Measurements from ENCODE around the gene ZBED6. TPM values are rescaled to one million over a fixed set of nuclear protein-coding genes. Genes with fewer than 3 reads are reported as not detected.
"Not testable (repeated sequence)": the region's sequence is repeated elsewhere in the genome, so short reads cannot be mapped to it uniquely, and the experiment has no call there.

The ZBED6 gene, protein sequence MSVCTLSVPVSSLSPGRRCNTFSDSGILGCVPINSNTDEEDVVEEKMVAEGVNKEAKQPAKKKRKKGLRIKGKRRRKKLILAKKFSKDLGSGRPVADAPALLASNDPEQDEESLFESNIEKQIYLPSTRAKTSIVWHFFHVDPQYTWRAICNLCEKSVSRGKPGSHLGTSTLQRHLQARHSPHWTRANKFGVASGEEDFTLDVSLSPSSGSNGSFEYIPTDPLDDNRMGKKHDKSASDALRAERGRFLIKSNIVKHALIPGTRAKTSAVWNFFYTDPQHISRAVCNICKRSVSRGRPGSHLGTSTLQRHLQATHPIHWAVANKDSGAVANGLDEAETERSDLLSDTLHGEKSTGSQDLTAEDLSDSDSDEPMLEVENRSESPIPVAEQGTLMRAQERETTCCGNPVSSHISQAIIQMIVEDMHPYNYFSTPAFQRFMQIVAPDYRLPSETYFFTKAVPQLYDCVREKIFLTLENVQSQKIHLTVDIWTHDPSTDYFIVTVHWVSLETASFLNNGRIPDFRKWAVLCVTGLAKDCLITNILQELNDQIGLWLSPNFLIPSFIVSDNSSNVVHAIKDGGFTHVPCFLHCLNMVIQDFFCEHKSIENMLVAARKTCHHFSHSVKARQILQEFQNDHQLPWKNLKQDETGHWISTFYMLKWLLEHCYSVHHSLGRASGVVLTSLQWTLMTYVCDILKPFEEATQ (N-terminal part only)
- 10 to 100 TPM in 4 of 5 donors, 1 to 10 TPM in 1; 10.0 to 29.7 (median 17.9) TPM for polyA plus RNA-seq (ENCODE audit: insufficient read depth in 1 of 5, insufficient read length in 5 of 5, low replicate concordance in 1 of 5)
- long read RNA-seq, donor 1, full-length matches to known transcripts, result 6 of 6 reads
- long read RNA-seq, donor 1, partial matches to known transcripts, result 0 of 6 reads
- long read RNA-seq, donor 1, other reads (novel, unspliced or antisense), result 0 of 6 reads
- long read RNA-seq, donor 2, result 0 reads
- long read RNA-seq, donor 3, full-length matches to known transcripts, result 5 of 5 reads
- long read RNA-seq, donor 3, partial matches to known transcripts, result 0 of 5 reads
- long read RNA-seq, donor 3, other reads (novel, unspliced or antisense), result 0 of 5 reads
- long read RNA-seq, donor 4, full-length matches to known transcripts, result 5 of 5 reads
- long read RNA-seq, donor 4, partial matches to known transcripts, result 0 of 5 reads
- long read RNA-seq, donor 4, other reads (novel, unspliced or antisense), result 0 of 5 reads
- long read RNA-seq, donor 5, full-length matches to known transcripts, result 6 of 6 reads
- long read RNA-seq, donor 5, partial matches to known transcripts, result 0 of 6 reads
- long read RNA-seq, donor 5, other reads (novel, unspliced or antisense), result 0 of 6 reads
- long read RNA-seq, donor 6, full-length matches to known transcripts, result 7 of 12 reads
- long read RNA-seq, donor 6, partial matches to known transcripts, result 5 of 12 reads
- long read RNA-seq, donor 6, other reads (novel, unspliced or antisense), result 0 of 12 reads
- long read RNA-seq, donor 7, full-length matches to known transcripts, result 4 of 4 reads
- long read RNA-seq, donor 7, partial matches to known transcripts, result 0 of 4 reads
- long read RNA-seq, donor 7, other reads (novel, unspliced or antisense), result 0 of 4 reads
- long read RNA-seq, donor 8, full-length matches to known transcripts, result 3 of 3 reads
- long read RNA-seq, donor 8, partial matches to known transcripts, result 0 of 3 reads
- long read RNA-seq, donor 8, other reads (novel, unspliced or antisense), result 0 of 3 reads

DNA sequence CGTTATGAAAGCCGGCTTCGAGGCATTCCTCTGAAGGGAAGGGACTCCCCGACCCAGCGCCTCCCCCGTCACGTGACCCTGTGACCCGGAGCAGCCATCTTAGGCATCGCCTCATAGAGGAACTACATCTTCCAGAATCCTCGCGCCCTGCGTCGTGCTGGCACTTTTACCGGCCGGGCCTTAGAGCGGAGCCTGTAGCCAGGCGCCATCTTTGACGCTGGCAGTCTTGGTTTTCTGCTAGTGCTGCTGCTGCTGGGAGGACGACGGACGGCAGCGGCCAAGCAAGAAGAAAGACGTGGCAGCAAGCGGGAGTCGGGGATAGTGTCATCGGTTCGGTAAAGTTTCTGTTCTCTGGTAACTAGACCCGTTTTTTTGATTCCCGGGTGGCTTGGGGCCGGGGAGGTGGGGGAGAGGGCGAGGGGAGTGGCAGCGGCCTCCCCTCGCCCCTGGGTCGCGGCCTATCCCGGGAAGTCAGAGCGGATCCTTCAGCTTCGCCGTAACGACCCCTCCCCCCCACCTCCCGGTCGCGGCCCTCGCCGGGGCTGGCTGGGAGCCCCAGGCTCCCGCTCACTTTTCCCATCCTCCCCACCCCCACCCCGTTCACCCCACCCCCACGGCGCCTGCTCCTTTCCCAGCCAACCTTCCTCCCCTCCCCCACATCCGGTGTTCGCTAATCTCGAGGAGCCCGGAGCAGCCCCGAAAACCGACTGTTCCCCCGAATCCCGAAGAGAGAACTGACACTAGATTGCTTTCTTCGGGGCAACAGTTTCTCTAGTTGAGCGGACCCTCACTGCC is at the start of gene ZBED6, which contains the start of gene ZC3H11A:
ZBED6 (plus strand) TSS at position 183 of the 795 bp plus-strand sequence. CDS start 1,900 bp downstream, outside the sequence.
ZC3H11A (plus strand) TSS at position 183 of the 795 bp plus-strand sequence. CDS start 21,448 bp downstream, outside the sequence.
- DNase-seq, result peak; percentile 95 to 98

DNA sequence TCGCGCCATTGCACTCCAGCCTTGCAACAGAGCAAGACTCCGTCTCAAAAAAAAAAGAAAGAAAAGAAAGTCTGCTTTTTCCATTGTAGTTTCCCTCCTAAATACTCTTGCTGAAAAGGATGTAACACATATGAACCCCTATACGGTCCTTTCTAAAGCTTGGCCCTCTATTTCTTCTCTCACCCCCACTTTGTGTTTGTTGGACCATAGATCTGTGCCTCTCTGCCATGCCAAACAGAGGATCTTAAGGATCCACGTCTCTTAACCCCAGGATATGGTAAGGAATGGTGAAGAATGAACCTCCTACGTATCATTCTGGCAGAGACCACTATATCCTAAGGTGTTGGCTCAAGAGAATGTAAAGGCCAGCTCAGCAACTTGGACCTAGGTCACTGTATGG is 49.1 kb upstream of the ZBED6 start:
- no peak for DNase-seq

DNA sequence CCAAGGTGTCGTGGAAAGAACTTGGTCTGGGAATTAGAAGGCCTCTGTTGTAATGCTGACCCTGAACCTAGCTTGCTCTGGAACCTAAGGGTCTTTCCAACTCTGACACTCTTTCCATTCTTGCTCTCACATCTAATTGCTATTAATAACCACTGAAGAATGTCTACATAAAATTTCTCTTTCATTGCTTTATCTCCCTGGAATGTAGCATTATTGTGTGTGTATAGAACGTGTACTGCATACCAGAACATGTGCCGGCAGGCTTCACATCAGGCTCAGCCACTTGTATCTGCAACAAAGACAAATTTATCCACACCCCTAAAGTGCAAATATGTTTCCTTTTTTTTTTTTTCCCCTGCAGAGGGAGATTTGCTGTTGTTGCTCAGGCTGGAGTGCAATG is 44.4 kb upstream of the ZBED6 start:
- DNase-seq, result no peak

DNA sequence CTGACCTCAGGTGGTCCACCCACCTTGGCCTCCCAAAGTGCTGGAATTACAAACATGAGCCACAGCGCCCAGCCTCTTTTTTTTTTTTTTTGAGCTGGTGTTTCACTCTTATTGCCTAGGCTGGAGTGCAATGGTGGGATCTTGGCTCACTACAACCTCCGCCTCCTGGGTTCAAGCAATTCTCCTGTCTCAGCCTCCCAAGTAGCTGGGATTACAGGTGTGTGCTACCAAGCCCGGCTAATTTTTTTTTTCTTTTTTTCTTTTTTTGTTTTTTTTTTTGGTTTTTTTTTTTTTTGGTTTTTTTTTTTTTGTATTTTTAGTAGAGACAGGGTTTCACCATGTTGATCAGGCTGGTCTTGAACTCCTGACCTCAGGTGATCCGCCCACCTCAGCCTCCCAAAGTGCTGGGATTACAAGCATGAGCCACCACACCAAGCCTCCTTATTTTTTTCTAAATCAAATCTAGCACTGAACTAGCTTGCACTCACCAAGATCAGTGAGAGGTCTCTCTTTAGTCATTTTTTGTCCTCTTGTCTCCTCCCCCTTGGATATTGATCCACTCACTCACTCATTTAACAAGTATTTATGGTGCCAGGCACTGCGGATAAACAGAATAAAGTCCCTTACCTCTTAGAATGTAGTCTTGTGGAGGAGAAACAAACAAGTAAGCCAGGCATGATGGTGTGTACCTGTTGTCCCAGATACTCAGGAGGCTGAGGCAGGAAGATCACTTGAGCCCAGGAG is 43.6 kb upstream of the ZBED6 start:
- not testable (repeated sequence) for DNase-seq

DNA sequence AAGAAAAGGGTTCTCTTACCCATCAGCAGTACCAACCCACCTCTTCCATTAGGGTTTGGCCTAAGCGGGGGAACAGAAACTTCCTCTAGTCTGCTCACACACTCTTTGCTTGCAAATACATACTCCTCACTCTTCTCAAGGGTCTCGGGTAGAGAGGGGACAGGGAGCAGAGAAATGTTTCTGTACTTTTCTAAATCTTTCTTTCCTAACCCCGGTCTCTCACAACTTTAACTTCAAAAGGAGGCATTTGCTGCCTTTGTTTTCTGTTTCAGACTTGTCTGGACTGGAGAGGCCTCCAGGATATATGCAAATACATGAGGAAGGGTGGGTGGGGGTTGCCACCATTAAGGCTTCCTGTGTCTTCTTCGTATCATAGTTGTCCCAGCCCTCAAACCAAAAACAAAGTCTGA is 41.0 kb upstream of the ZBED6 start:
- DNase-seq, result no peak

DNA sequence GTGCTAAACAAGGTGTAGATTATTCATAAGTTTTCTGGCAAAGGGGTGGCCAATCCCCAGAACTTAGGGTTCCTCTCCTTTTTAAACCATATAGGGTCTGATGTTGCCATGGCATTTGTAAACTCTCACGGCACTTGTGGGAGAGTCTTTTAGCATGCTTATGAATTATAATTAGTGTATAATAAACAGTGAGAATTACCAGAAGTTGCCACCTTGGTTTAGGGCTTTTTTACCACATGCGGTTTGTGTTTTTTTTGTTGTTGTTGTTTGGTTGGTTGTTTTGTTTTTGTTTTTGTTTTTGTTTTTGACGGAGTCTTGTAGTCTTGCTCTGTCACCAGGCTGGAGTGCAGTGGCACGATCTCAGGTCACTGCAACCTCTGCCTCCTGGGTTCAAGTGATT is 39.4 kb upstream of the ZBED6 start:
- DNase-seq, result no peak

DNA sequence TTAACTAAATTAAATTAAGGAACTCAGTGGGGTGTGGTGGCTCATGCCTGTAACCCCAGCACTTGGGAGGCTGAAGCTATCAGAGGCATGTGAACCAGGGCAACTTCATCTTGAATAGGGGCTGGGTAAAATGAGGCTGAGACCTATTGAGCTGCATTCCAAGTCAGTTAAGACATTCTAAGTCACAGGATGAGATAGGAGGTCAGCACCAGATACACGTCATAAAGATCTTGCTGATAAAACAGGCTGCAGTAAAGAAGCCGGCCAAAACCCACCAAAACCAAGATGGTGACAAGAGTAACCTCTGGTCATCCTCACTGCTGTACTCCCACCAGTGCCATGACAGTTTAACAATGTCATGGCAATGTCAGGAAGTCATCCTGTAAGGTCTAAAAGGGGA is 36.7 kb upstream of the ZBED6 start:
- DNase-seq, result not testable (repeated sequence)

DNA sequence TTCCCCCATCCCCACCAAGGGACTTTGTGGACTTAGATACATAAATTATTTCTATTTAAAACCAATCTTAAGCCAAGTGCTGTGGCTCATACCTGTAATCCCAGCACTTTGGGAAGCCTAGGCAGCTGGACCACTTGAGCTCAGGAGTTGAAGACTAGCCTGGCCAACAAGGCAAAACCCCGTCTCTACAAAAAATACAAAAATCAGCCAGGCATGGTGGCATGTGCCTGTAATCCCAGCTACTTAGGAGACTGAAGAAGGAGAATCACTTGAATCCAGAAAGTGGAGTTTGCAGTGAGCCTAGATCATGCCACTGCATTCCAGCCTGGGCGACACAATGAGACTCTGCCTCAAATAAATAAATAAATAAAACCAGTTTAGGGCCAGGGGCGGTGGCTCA is 34.9 kb upstream of the ZBED6 start:
- DNase-seq, result no peak

DNA sequence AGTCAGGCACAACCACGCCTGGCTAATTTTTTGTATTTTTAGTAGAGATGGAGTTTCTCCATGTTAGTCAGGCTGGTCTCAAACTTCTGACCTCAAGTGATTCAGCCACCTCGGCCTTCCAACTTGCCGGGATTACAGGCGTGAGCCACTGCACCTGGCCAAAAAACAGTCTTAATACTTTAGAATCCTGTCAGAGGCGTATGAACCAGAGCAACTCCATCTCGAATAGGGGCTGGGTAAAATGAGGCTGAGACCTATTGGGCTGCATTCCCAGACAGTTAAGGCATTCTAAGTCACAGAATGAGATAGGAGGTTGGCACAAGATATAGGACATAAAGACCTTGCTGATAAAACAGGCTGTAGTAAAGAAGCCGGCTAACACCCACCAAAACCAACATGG is 33.5 kb upstream of the ZBED6 start:
- not testable (repeated sequence) for DNase-seq

DNA sequence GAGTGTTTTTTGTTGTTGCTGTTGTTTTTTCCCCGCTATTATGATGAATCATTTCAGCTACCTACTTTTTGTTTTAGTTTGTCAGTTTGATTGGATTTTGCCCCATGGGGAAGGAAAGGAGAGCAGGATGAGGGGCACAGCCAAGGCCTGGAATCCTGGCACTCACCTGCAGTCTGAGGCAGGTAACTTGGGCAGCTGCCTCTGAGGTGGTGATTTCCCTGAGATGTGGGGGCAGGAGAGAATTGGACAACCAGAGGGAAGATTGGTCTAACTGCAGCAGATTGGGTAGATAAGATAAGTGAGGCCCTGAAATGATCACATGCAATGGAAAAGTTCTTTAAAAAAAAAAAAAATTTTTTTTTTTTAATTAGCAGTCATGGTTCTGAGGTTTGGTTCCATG is 31.9 kb upstream of the ZBED6 start:
- DNase-seq, result no peak

DNA sequence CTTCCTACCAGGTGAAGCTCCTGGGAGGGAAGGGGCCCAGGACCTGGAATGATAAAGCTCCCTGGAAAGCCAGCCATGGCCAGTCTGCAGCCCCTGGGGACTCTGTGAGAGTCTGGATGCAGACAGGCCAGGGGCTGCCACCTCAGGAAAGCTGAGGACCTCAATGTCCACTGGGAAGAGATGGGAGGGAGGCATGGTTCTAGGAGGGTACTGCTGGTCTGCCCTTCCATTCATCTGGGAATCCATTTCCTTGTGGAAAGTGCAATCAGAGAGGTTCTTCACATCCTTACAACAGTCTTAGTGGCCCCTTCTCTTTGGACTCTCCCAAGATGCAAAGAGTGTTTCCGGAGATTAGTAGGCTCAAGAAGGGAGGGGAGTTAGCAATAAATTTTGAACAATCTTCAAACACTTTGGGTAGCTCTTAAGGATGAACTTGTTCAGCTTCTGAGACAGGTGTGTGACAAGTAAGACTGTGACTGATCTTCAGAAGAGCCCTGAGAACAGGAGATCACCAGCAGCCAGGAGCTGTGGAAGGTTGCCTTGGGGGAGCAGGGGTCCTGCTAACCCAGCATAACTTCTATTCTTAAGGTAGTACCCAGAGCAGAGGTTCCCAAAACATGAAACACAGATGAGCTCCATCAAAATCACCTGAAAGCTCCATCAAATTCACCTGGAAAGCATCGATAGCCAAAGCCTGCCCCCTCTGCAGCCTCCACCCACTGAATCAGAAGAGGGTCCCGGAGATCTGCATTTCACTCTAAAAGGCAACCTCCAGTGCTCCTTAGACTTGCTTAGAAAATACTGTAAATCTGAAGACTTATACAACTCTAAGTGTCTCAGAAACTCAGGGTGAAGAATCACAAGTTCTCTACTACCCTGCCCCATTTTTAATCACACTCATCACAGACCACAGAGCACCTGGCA is 31.1 kb upstream of the ZBED6 start:
- DNase-seq, result no peak

DNA sequence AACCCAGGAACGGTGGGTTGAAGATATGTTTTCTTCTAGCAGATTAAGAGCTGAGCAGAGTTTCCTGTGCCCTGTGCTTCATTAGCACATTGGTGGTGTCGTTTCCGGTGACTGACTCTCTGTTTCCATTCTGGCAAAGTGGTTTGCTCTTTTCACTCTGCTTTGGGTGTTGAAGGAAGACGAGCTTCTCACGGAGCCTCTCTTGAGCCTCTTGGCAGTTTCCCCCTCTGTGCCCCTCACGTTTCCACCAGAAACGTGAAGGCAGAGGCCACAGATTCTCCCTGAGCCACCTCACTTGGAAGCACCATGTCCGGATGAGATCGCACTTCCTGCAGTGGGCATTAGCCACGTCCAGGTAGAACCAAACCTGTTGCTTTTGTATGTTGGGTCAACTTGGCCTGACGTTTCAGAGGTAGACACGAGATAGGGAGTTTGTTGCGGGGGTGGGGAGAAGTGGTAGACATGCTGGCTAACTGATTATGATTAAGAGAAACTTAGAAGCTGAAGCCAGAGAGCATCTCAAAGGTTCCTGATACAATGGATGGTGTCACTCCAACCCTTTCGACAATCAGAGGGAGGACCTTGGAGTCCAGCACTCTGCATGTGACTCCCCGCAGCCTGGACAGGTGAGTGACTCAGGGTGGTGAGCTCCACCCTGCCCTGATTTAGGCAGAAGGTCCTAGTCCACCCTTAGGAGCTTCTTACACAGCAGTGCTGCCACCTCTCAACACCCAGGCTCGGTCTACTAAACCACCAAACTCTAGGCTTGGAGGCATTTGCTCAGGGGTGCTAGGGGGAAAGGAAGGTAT is 30.2 kb upstream of the ZBED6 start, which contains the start of gene LAX1:
LAX1 (plus strand) TSS at position 155 of the 809 bp plus-strand sequence; CDS start at position 538, 383 bp downstream.
- DNase-seq, result no peak

DNA sequence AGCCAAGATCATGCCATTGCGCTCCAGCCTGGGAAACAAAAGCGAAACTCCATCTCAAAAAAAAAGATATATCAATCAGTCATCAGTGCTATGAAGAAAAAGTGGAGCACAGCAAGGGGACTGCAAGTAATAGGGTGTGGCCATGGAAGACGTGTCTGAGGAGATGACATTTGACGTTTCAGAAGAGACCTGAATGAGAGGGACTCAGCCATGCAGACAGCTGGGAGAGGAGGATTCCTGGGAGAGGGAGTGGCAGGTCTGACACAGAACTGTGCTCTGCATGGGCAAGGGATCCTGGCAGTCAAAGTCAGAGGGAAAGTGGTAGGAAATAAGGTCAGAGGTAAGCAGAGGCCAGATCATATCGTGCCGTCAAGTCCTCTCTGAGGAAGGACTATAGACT is 27.2 kb upstream of the ZBED6 start:
- DNase-seq, result no peak

DNA sequence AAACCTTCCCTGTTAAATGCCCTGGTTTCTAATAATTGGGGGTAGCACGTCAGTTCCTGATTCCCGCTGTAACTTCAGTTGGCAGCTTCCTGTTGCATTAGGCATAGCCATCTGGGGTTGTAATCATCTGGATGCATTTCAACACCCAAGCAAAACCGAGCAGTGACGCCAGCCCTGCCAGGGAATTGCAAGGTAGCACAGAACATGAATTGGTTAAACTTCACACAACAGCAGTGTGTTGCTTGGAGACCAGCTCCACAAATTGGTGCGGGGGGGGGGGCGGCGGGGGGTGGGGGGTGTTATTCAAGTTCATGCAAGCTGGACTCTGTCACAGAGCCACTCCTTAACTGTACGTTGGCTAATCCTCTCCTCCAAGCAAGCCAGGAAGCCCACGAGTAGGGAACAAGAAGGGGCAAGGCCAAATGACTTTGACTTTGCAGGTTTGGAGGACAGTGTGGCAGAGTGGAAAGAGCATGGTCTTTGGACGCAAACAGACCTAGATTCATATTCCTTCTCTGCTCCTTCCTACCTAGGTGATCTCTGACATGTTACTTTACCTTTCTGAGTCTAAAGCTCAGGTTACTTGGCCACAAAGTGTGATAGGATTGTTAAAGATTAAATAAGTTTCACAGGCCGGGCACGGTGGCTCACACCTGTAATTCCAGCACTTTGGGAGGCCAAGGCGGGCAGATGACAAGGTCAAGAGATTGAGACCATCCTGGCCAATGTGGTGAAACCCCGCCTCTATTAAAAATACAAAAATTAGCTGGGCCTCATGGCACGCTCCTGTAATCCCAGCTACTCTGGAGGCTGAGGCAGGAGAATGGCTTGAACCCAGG is 25.7 kb upstream of the ZBED6 start:
- peak; percentile 87 to 88 for DNase-seq

DNA sequence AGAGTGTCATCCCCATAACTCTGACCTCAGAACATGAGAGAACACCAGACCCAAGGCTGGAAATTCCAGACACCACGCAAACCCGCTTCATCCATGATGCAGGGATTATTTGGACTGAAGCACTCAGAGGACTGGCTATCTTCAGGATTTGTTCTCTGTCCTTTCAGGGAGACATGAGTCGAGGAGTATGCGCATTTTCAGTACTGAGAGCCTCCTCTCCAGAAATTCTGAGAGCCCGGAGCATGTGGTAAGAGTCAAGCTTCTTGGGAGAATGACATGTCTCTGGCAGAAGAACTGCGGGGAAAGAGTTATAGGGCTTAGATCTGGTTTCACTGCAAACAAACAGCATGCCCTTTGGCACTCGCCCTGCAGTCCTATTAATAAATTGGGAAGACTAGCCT is 23.5 kb upstream of the ZBED6 start:
- peak; percentile 27 to 36 for DNase-seq

DNA sequence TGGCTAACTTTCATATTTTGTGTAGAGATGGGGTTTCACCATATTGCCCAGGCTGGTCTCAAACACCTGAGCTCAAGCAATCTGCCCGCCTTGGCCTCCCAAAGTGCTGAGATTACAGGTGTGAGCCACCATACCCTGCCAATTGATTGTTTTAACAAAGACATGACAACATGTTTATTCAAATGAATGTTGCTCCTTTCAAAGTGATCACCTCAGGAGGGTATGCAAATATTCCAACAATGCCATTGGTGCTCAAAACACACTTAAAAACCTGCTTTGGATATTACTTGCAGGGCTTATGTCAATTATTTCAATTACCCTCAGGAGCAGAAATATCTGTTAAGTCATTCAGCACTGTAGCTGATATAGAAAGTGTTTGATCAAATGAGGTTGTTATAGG is 22.6 kb upstream of the ZBED6 start:
- DNase-seq, result no peak

Measured in right lung (tissue), 10 donors.